ENCODE measurements around the gene RAB44. TPM values are rescaled to one million over a fixed set of nuclear protein-coding genes. Genes with fewer than 3 reads are reported as not detected.

Gene RAB44
- total RNA-seq, 1 experiment from 2014 or later = not detected

DNA sequence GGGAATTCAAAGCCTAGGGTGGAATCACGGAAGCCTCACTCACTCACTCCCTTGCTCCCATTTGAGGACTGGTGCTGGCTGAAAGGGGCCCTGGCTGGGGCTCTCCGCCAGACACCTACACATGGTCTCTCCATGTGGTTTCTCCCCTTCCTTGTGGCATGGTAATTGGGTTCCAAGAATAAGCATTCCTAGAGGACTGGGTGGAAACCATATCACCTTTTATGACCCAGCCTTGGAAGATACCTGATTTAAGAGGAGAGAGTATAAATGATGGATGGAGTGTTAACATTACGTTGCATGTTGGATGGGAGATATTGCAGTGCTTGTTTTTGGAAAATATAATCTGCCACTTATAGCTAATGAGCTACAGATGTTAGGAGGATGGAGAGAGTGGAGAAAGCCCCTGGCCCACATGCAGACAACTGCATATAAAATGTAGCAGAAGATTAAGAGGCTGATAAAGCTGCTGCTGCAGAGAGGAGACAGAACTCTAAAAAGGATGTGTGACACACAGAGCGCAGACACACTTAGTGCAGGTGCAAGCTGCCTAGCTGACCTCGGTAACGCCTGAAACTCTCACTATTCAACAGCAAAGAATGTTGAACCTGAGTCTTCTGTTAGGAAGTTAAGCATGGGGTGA is 42.4 kb upstream of the RAB44 start:
- no peak overlapping the region for H3K4me3 ChIP-seq (ENCODE audit: low read depth in 2 of 2, low read length in 2 of 2)
- CTCF ChIA-PET = interaction anchor here (0.7 kb wide), 1 partner anchor 41 kb away, joined by 12 read pairs; no protein-coding TSS in a partner anchor
- ATAC-seq (no peak), DNase-seq (ENCODE audit: low read depth, low spot score) (no peak)
- no peaks in the 10 kb centered on the region; the same call in 1 of the 2 replicates for H3K27me3 ChIP-seq (ENCODE audit: control insufficient read depth, insufficient read depth, low read length)
- intact Hi-C loops (cut with micrococcal nuclease; ENCODE audit: unreplicated experiment) = no loop called here
- no peaks in the 10 kb centered on the region for H3K9me3 ChIP-seq (ENCODE audit: control insufficient read depth, insufficient read depth, low read depth, low read length)
- in situ Hi-C loops (cut with HindIII; ENCODE audit: low pct_unique_long_range_greater_than_20kb, low sequenced_read_pairs) = no loop called here
- POLR2A ChIA-PET = interaction anchor here (0.7 kb wide), 1 partner anchor 41 kb away, joined by 8 read pairs; no protein-coding TSS in a partner anchor
- H3K4me1 ChIP-seq (ENCODE audit: control insufficient read depth, insufficient read depth, low read length) = no peaks in the 10 kb centered on the region
- no TSS peak for BruUV-seq (replicated peaks)
- TF ChIP-seq, protein P1, sequence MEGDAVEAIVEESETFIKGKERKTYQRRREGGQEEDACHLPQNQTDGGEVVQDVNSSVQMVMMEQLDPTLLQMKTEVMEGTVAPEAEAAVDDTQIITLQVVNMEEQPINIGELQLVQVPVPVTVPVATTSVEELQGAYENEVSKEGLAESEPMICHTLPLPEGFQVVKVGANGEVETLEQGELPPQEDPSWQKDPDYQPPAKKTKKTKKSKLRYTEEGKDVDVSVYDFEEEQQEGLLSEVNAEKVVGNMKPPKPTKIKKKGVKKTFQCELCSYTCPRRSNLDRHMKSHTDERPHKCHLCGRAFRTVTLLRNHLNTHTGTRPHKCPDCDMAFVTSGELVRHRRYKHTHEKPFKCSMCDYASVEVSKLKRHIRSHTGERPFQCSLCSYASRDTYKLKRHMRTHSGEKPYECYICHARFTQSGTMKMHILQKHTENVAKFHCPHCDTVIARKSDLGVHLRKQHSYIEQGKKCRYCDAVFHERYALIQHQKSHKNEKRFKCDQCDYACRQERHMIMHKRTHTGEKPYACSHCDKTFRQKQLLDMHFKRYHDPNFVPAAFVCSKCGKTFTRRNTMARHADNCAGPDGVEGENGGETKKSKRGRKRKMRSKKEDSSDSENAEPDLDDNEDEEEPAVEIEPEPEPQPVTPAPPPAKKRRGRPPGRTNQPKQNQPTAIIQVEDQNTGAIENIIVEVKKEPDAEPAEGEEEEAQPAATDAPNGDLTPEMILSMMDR (IDR thresholded peaks at IDR 0.05) = no peak
- TF ChIP-seq POLR2AphosphoS5 (IDR thresholded peaks at IDR 0.05; ENCODE audit: low read depth, low read length) (no peak), TCF7L2 (IDR thresholded peaks at IDR 0.05; ENCODE audit: low read depth, low read length) (no peak)
- no peaks in the 10 kb centered on the region for H3K36me3 ChIP-seq (ENCODE audit: control insufficient read depth, insufficient read depth, low read length)
- H3K27ac ChIP-seq (ENCODE audit: low read length) = no peak overlapping the region

DNA sequence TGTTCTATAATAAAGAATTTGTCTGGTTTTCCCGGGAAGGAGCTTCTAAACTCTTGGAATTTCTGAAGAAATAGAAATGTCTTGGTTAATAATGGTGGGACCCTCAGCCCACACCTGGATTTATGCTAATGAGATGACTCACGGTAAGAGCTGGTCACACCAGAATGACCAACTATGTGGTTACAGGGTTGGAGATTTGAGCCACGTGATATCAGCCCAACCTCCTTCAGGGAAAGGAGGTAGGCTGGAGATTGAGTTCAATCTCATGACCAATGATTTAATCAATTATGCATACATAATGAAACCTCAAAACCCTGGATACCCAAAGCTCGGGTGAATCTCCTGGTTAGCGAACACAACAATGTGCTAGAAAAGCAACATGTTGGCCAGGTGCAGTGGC is 41.2 kb upstream of the RAB44 start:
- no peaks in the 10 kb centered on the region; the same call in 1 of the 2 replicates for H3K27me3 ChIP-seq (ENCODE audit: control insufficient read depth, insufficient read depth, low read length)
- POLR2A ChIA-PET = no interaction called here
- TF ChIP-seq, protein P2, sequence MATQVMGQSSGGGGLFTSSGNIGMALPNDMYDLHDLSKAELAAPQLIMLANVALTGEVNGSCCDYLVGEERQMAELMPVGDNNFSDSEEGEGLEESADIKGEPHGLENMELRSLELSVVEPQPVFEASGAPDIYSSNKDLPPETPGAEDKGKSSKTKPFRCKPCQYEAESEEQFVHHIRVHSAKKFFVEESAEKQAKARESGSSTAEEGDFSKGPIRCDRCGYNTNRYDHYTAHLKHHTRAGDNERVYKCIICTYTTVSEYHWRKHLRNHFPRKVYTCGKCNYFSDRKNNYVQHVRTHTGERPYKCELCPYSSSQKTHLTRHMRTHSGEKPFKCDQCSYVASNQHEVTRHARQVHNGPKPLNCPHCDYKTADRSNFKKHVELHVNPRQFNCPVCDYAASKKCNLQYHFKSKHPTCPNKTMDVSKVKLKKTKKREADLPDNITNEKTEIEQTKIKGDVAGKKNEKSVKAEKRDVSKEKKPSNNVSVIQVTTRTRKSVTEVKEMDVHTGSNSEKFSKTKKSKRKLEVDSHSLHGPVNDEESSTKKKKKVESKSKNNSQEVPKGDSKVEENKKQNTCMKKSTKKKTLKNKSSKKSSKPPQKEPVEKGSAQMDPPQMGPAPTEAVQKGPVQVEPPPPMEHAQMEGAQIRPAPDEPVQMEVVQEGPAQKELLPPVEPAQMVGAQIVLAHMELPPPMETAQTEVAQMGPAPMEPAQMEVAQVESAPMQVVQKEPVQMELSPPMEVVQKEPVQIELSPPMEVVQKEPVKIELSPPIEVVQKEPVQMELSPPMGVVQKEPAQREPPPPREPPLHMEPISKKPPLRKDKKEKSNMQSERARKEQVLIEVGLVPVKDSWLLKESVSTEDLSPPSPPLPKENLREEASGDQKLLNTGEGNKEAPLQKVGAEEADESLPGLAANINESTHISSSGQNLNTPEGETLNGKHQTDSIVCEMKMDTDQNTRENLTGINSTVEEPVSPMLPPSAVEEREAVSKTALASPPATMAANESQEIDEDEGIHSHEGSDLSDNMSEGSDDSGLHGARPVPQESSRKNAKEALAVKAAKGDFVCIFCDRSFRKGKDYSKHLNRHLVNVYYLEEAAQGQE (IDR thresholded peaks at IDR 0.05; ENCODE audit: insufficient read depth in 1 of 2, low read depth in 2 of 2, low read length in 1 of 2) = no peak
- DNase-seq (ENCODE audit: low read depth, low spot score) (no peak), ATAC-seq (no peak)
- BruUV-seq (replicated peaks) = no TSS peak
- H3K9me3 ChIP-seq (ENCODE audit: control insufficient read depth, insufficient read depth, low read depth, low read length) = no peaks in the 10 kb centered on the region
- no peaks in the 10 kb centered on the region for H3K36me3 ChIP-seq (ENCODE audit: control insufficient read depth, insufficient read depth, low read length)
- intact Hi-C loops (cut with micrococcal nuclease; ENCODE audit: unreplicated experiment) = no loop called here
- in situ Hi-C loops (cut with HindIII; ENCODE audit: low pct_unique_long_range_greater_than_20kb, low sequenced_read_pairs) = no loop called here
- CTCF ChIA-PET = no interaction called here
- H3K4me1 ChIP-seq (ENCODE audit: control insufficient read depth, insufficient read depth, low read length) = no peaks in the 10 kb centered on the region
- H3K27ac ChIP-seq (ENCODE audit: low read length) = no peak overlapping the region
- H3K4me3 ChIP-seq (ENCODE audit: low read depth in 2 of 2, low read length in 2 of 2) = no peak overlapping the region

GRCh38 chr6:36657271-36657670 is 40.4 kb upstream of the RAB44 start:
- no peak overlapping the region for H3K27ac ChIP-seq (ENCODE audit: low read length)
- H3K9me3 ChIP-seq (ENCODE audit: control insufficient read depth, insufficient read depth, low read depth, low read length) = no peaks in the 10 kb centered on the region
- ATAC-seq (no peak), DNase-seq (ENCODE audit: low read depth, low spot score) (no peak)
- TF ChIP-seq TCF7L2 (IDR thresholded peaks at IDR 0.05; ENCODE audit: low read depth, low read length) (no peak), POLR2AphosphoS5 (IDR thresholded peaks at IDR 0.05; ENCODE audit: low read depth, low read length) (no peak), SIN3A (IDR thresholded peaks at IDR 0.05; ENCODE audit: borderline replicate concordance, insufficient read depth, low read depth, low read length) (no peak)
- TF ChIP-seq, protein P2 (IDR thresholded peaks at IDR 0.05; ENCODE audit: insufficient read depth in 1 of 2, low read depth in 2 of 2, low read length in 1 of 2) = no peak
- TF ChIP-seq, protein P1 (IDR thresholded peaks at IDR 0.05) = no peak
- intact Hi-C loops (cut with micrococcal nuclease; ENCODE audit: unreplicated experiment) (no loop called here), in situ Hi-C loops (cut with HindIII; ENCODE audit: low pct_unique_long_range_greater_than_20kb, low sequenced_read_pairs) (no loop called here)
- H3K4me1 ChIP-seq (ENCODE audit: control insufficient read depth, insufficient read depth, low read length) = no peaks in the 10 kb centered on the region
- ChIA-PET CTCF (no interaction called here), POLR2A (interaction anchor here (0.7 kb wide), 1 partner anchor 35 kb away, joined by 3 read pairs; no protein-coding TSS in a partner anchor)
- H3K36me3 ChIP-seq (ENCODE audit: control insufficient read depth, insufficient read depth, low read length) = no peaks in the 10 kb centered on the region
- BruUV-seq (replicated peaks) = no TSS peak
- H3K27me3 ChIP-seq (ENCODE audit: control insufficient read depth, insufficient read depth, low read length) = no peaks in the 10 kb centered on the region; the same call in 1 of the 2 replicates
- no peak overlapping the region for H3K4me3 ChIP-seq (ENCODE audit: low read depth in 2 of 2, low read length in 2 of 2)
